ENCODE results near the gene TSN.
"Not testable (repeated sequence)": the region's sequence is repeated elsewhere in the genome, so short reads cannot be mapped to it uniquely, and the experiment has no call there.

Gene TSN

DNA sequence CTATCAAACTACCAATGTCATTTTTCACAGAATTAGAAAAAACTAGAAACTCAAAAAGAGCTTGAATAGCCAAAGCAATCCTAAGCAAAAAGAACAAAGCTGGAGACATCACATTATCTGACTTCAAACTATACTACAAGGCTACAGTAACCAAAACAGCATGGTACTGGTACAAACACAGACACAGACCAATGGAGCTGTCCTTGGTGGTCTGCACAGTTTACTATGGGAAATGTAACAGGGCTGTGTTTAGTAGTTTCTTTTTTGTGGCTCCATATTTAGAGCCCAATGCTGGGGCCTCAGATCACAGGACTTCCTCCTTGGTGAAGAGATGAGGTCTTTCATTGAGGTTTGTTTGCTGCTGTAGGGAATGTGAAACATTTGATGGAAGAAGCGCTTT, 61.9 kb downstream of the TSN start:
- not testable (repeated sequence) for H3K9ac ChIP-seq (ENCODE audit: low read length in 2 of 2); H3K27me3 ChIP-seq (ENCODE audit: control insufficient read depth in 1 of 2, insufficient read depth in 2 of 2, low read length in 2 of 2); H3K27ac ChIP-seq (ENCODE audit: low read length); H3K36me3 ChIP-seq (ENCODE audit: control insufficient read depth in 2 of 2, insufficient read depth in 2 of 2, low read length in 2 of 2); H3K4me1 ChIP-seq (ENCODE audit: control insufficient read depth, insufficient read depth, low read length); H3K4me3 ChIP-seq (ENCODE audit: low read length in 2 of 2)
- peaks cover 0 to 13% of the 10 kb centered on the region in 2 donors for H3K9me3 ChIP-seq (ENCODE audit: control insufficient read depth in 2 of 2, low read length in 2 of 2)

Measured in stomach smooth muscle (tissue), 2 donors.